BLaER1 treated with 17β-estradiol and CSF1 and Interleukin-3, amounts not matched to agents 10 nM and 100 nM (cell line): ENCODE data around the gene DAPP1.
"Not testable (repeated sequence)": the region's sequence is repeated elsewhere in the genome, so short reads cannot be mapped to it uniquely, and the experiment has no call there.

ENCODE experiments used
- H3K27ac ChIP-seq, 11 experiments: shearing (Covaris generic); formaldehyde crosslinking; 2 replicates each; pipeline ENCODE4 v1.8.1; 2022
- H3K27me3 ChIP-seq, 11 experiments: shearing (Covaris generic); formaldehyde crosslinking; 2 replicates each; pipeline ENCODE4 v1.8.1; 2022
- H3K36me3 ChIP-seq, 11 experiments: shearing (Covaris generic); formaldehyde crosslinking; 2 replicates each; pipeline ENCODE4 v1.8.1; 2022
- H3K4me1 ChIP-seq, 10 experiments: shearing (Covaris generic); formaldehyde crosslinking; 2 replicates each; pipeline ENCODE4 v1.8.1; 2022
- H3K4me2 ChIP-seq, 11 experiments: shearing (Covaris generic); formaldehyde crosslinking; 2 replicates each; pipeline ENCODE4 v1.8.1; 2022
- H3K4me3 ChIP-seq, 10 experiments: shearing (Covaris generic); formaldehyde crosslinking; 2 replicates each; pipeline ENCODE4 v1.8.1; 2022
- H3K9ac ChIP-seq, 11 experiments: shearing (Covaris generic); formaldehyde crosslinking; 2 replicates each; pipeline ENCODE4 v1.8.1; 2022
- H3K9me3 ChIP-seq, 11 experiments: shearing (Covaris generic); formaldehyde crosslinking; replicated peaks in 1 of 11; 2 replicates each; pipeline ENCODE4 v1.8.1; 2022
- H4K20me1 ChIP-seq, 11 experiments: shearing (Covaris generic); formaldehyde crosslinking; 2 replicates each; pipeline ENCODE4 v1.8.1; 2022
- Cebpa-rat ChIP-seq, 11 experiments: shearing (Covaris generic); IDR thresholded peaks; 2 replicates each; pipeline ENCODE4 v1.8.1; 2022

DAPP1 gene

GRCh38 chr4:99816545-99817308 is at the start of gene DAPP1:
Gene DAPP1 (plus strand): TSS chr4:99816827. CDS start chr4:99816914, 87 bp downstream.
- TF ChIP-seq Cebpa-rat (IDR thresholded peaks at IDR 0.05) = no peak
- peak within 1 kb of the TSS; percentile 17 to 95 (median 67) for H3K4me2 ChIP-seq

GRCh38 chr4:99770842-99771241 is 45.8 kb upstream of the DAPP1 start:
- not testable (repeated sequence) for H3K36me3 ChIP-seq, H3K27ac ChIP-seq, H4K20me1 ChIP-seq, H3K4me3 ChIP-seq, H3K4me1 ChIP-seq, H3K9ac ChIP-seq, H3K27me3 ChIP-seq, H3K4me2 ChIP-seq
- H3K9me3 ChIP-seq = peaks cover 0 to 11% (median 5%) of the 10 kb centered on the region in 11 experiments; a peak in 8 of 22 replicates

More at GRCh38 chr4:99816545-99817308, at the start of gene DAPP1:
- no peaks in the 10 kb centered on the region for H3K9me3 ChIP-seq
- peak within 1 kb of the TSS in 7 of 11 experiments; percentile 0 to 75 (median 49); a peak in 11 of 22 replicates for H3K27ac ChIP-seq
- H3K36me3 ChIP-seq = peaks cover 0 to 3% (median 0%) of the 10 kb centered on the region in 11 experiments; a peak in 1 of 22 replicates
- H3K27me3 ChIP-seq = no peaks in the 10 kb centered on the region
- peak within 1 kb of the TSS in 5 of 11 experiments; percentile 47 to 77 (median 77); a peak in 11 of 22 replicates for H3K9ac ChIP-seq
- H3K4me1 ChIP-seq = peaks cover 25 to 69% (median 32%) of the 10 kb centered on the region in 10 experiments
- peak within 1 kb of the TSS in 5 of 10 experiments; percentile 49 to 68 (median 66); a peak in 10 of 20 replicates for H3K4me3 ChIP-seq
- H4K20me1 ChIP-seq = peaks cover 0 to 9% (median 0%) of the 10 kb centered on the region in 11 experiments; a peak in 2 of 22 replicates

- Histone ChIP-seq H3K4me1 (no peaks in the 10 kb centered on the region), H4K20me1 (no peaks in the 10 kb centered on the region), H3K9me3 (no peaks in the 10 kb centered on the region; a peak in 1 of 22 replicates), H3K4me3 (no peak overlapping the region), H3K4me2 (no peak overlapping the region), H3K9ac (no peak overlapping the region), H3K27ac (no peak overlapping the region), H3K27me3 (no peaks in the 10 kb centered on the region), H3K36me3 (no peaks in the 10 kb centered on the region)
- no peak for TF ChIP-seq Cebpa-rat (IDR thresholded peaks at IDR 0.05)
Observed at GRCh38 chr4:99783940-99784339, 32.7 kb upstream of the DAPP1 start.

- no peaks in the 10 kb centered on the region for H3K36me3 ChIP-seq
- no peaks in the 10 kb centered on the region for H3K4me1 ChIP-seq
- no peak for TF ChIP-seq Cebpa-rat (IDR thresholded peaks at IDR 0.05)
- H3K9me3 ChIP-seq = no peaks in the 10 kb centered on the region; a peak in 1 of 22 replicates
- H3K4me3 ChIP-seq = no peak overlapping the region
- H3K27ac ChIP-seq = no peak overlapping the region
- no peak overlapping the region for H3K4me2 ChIP-seq
- no peaks in the 10 kb centered on the region for H4K20me1 ChIP-seq
- H3K9ac ChIP-seq = no peak overlapping the region
- no peaks in the 10 kb centered on the region for H3K27me3 ChIP-seq
Observed at GRCh38 chr4:99784842-99785241, 31.8 kb upstream of the DAPP1 start.

GRCh38 chr4:99790796-99791617 is 25.6 kb upstream of the DAPP1 start:
- H3K27ac ChIP-seq = no peak overlapping the region
- H3K4me3 ChIP-seq = no peak overlapping the region
- TF ChIP-seq Cebpa-rat (IDR thresholded peaks at IDR 0.05) = no peak
- no peaks in the 10 kb centered on the region for H3K9me3 ChIP-seq
- no peak overlapping the region for H3K9ac ChIP-seq
- H3K4me1 ChIP-seq = no peaks in the 10 kb centered on the region
- no peaks in the 10 kb centered on the region for H4K20me1 ChIP-seq
- H3K36me3 ChIP-seq = no peaks in the 10 kb centered on the region
- no peak overlapping the region for H3K4me2 ChIP-seq
- H3K27me3 ChIP-seq = no peaks in the 10 kb centered on the region

- Histone ChIP-seq H3K27me3 (no peaks in the 10 kb centered on the region), H3K9ac (no peak overlapping the region), H3K9me3 (peaks cover 0 to 9% (median 6%) of the 10 kb centered on the region in 11 experiments; a peak in 8 of 22 replicates), H3K4me1 (peaks cover 0 to 11% (median 1%) of the 10 kb centered on the region in 10 experiments; a peak in 6 of 20 replicates), H4K20me1 (no peaks in the 10 kb centered on the region), H3K4me3 (no peak overlapping the region), H3K27ac (no peak overlapping the region), H3K36me3 (no peaks in the 10 kb centered on the region), H3K4me2 (no peak overlapping the region)
- no peak for TF ChIP-seq Cebpa-rat (IDR thresholded peaks at IDR 0.05)
Observed at GRCh38 chr4:99800332-99801004, 16.2 kb upstream of the DAPP1 start.

GRCh38 chr4:99801005-99801699 is 15.5 kb upstream of the DAPP1 start:
- Histone ChIP-seq H3K27me3 (no peaks in the 10 kb centered on the region), H3K27ac (no peak overlapping the region), H3K4me3 (no peak overlapping the region), H3K36me3 (no peaks in the 10 kb centered on the region), H4K20me1 (no peaks in the 10 kb centered on the region), H3K9ac (no peak overlapping the region), H3K4me2 (no peak overlapping the region), H3K4me1 (peaks cover 0 to 11% (median 1%) of the 10 kb centered on the region in 10 experiments; a peak in 6 of 20 replicates), H3K9me3 (peaks cover 0 to 9% (median 6%) of the 10 kb centered on the region in 11 experiments; a peak in 8 of 22 replicates)
- no peak for TF ChIP-seq Cebpa-rat (IDR thresholded peaks at IDR 0.05)

GRCh38 chr4:99803566-99804101 is 13.0 kb upstream of the DAPP1 start:
- H3K4me2 ChIP-seq = no peak overlapping the region
- H3K27ac ChIP-seq = no peak overlapping the region
- H3K9ac ChIP-seq = no peak overlapping the region
- H3K36me3 ChIP-seq = no peaks in the 10 kb centered on the region
- H3K27me3 ChIP-seq = no peaks in the 10 kb centered on the region
- no peak for TF ChIP-seq Cebpa-rat (IDR thresholded peaks at IDR 0.05)
- H3K9me3 ChIP-seq = peaks cover 0 to 2% (median 0%) of the 10 kb centered on the region in 11 experiments; a peak in 3 of 22 replicates
- peaks cover 0 to 11% (median 1%) of the 10 kb centered on the region in 10 experiments; a peak in 6 of 20 replicates for H3K4me1 ChIP-seq
- no peaks in the 10 kb centered on the region for H4K20me1 ChIP-seq
- no peak overlapping the region for H3K4me3 ChIP-seq
